CD14-positive monocyte (primary cell): ENCODE measurements around the gene ANKRD66. TPM values are rescaled to one million over a fixed set of nuclear protein-coding genes. Genes with fewer than 3 reads are reported as not detected.
A peak's percentile ranks its signal among the peaks of the same experiment; 100 is the strongest.
"Not testable (repeated sequence)": the region's sequence is repeated elsewhere in the genome, so short reads cannot be mapped to it uniquely, and the experiment has no call there.

Experiments
- DNase-seq, 3 donors: peaks; one replicate each; pipeline ENCODE4 v3.0.0-alpha.2; 2011 to 2022
- H2AFZ ChIP-seq: 2 replicates; pipeline ENCODE4 v1.6.0; 2012; ENCODE audit warnings: mild to moderate bottlenecking, low read depth, low read length, inconsistent platforms; ENCODE audit not compliant: insufficient read depth, poor library complexity, severe bottlenecking
- H3K27ac ChIP-seq, 2 donors: 1 replicate in 1 of 2; 2 replicates in 1 of 2; pipeline ENCODE4 v1.5.1; 2012 to 2013; ENCODE audit warnings: low read length in 2 of 2, control low read depth in 1 of 2, inconsistent platforms in 1 of 2, low read depth in 1 of 2, mild to moderate bottlenecking in 1 of 2
- H3K27me3 ChIP-seq, 2 donors: one replicate each; pipeline versions ENCODE4 v1.6.0 to v1.6.1; 2011 to 2013; ENCODE audit warnings: low read length in 2 of 2; ENCODE audit not compliant: control insufficient read depth in 2 of 2, insufficient read depth in 2 of 2
- H3K36me3 ChIP-seq, 2 donors: replicated peaks in 1 of 2; 1 replicate in 1 of 2; 2 replicates in 1 of 2; pipeline versions ENCODE4 v1.5.1 to v1.6.1; 2012 to 2013; ENCODE audit warnings: low read length in 2 of 2, control low read depth in 1 of 2, inconsistent platforms in 1 of 2, mild to moderate bottlenecking in 1 of 2; ENCODE audit not compliant: insufficient read depth in 2 of 2, control insufficient read depth in 1 of 2
- H3K4me1 ChIP-seq, 2 donors: 1 replicate in 1 of 2; 2 replicates in 1 of 2; pipeline versions ENCODE4 v1.5.1 to v1.6.1; 2012 to 2013; ENCODE audit warnings: low read length in 2 of 2, control low read depth in 1 of 2, inconsistent platforms in 1 of 2, mild to moderate bottlenecking in 1 of 2, moderate library complexity in 1 of 2; ENCODE audit not compliant: insufficient read depth in 2 of 2, control insufficient read depth in 1 of 2
- H3K4me2 ChIP-seq: replicated peaks from 2 replicates; pipeline ENCODE3; 2012; ENCODE audit warnings: low read length, moderate library complexity, mild to moderate bottlenecking; ENCODE audit not compliant: poor library complexity, severe bottlenecking; ENCODE audit errors: extremely low read depth
- H3K4me3 ChIP-seq, 3 experiments: fragments of 200-600 bp in 1 of 3; sonication (generic) in 1 of 3; replicated peaks in 1 of 3; 1 replicate in 2 of 3; 2 replicates in 1 of 3; pipeline ENCODE4 v1.5.1; 2011 to 2013; ENCODE audit warnings: low read length in 3 of 3, mild to moderate bottlenecking in 3 of 3, control low read depth in 2 of 3, low read depth in 2 of 3, inconsistent platforms in 1 of 3, moderate library complexity in 1 of 3
- H3K79me2 ChIP-seq: 2 replicates; pipeline ENCODE4 v1.6.0; 2012; ENCODE audit warnings: mild to moderate bottlenecking, control low read depth, inconsistent platforms, low read length, moderate library complexity; ENCODE audit not compliant: insufficient read depth
- H3K9ac ChIP-seq: 2 replicates; pipeline ENCODE4 v1.6.0; 2017; ENCODE audit warnings: low read length, mild to moderate bottlenecking; ENCODE audit not compliant: insufficient read depth, poor library complexity, severe bottlenecking
- H3K9me3 ChIP-seq, 2 donors: replicated peaks in 1 of 2; 1 replicate in 1 of 2; 2 replicates in 1 of 2; pipeline versions ENCODE4 v1.5.1 to v1.6.1; 2012 to 2013; ENCODE audit warnings: low read length in 2 of 2, control low read depth in 1 of 2; ENCODE audit not compliant: control insufficient read depth in 1 of 2, insufficient read depth in 1 of 2
- H4K20me1 ChIP-seq: 2 replicates; pipeline ENCODE4 v1.6.0; 2012; ENCODE audit warnings: mild to moderate bottlenecking, low read length, control low read depth, moderate library complexity; ENCODE audit not compliant: insufficient read depth
- H3K27ac Mint-ChIP-seq, 7 donors: one replicate each; pipeline ENCODE4 v1.8.0; 2020; ENCODE audit warnings: mild to moderate bottlenecking in 7 of 7, mixed read lengths in 7 of 7, moderate library complexity in 6 of 7, inconsistent platforms in 2 of 7
- H3K27me3 Mint-ChIP-seq, 3 donors: one replicate each; pipeline ENCODE4 v1.8.0; 2021 to 2022; ENCODE audit warnings: low read depth in 3 of 3, mild to moderate bottlenecking in 3 of 3, mixed read lengths in 3 of 3, moderate library complexity in 3 of 3, inconsistent platforms in 1 of 3
- H3K36me3 Mint-ChIP-seq, 2 donors: one replicate each; pipeline ENCODE4 v1.8.0; 2020; ENCODE audit warnings: mixed read lengths in 2 of 2, inconsistent platforms in 1 of 2, mild to moderate bottlenecking in 1 of 2
- H3K4me1 Mint-ChIP-seq: one replicate; pipeline ENCODE4 v1.8.0; 2020; ENCODE audit warnings: mild to moderate bottlenecking, mixed read lengths
- H3K4me3 Mint-ChIP-seq, 2 donors: one replicate each; pipeline ENCODE4 v1.8.0; 2020; ENCODE audit warnings: mild to moderate bottlenecking in 2 of 2, mixed read lengths in 2 of 2, moderate library complexity in 1 of 2
- H3K9me3 Mint-ChIP-seq, 7 donors: one replicate each; pipeline ENCODE4 v1.8.0; 2020 to 2022; ENCODE audit warnings: mixed read lengths in 7 of 7, mild to moderate bottlenecking in 6 of 7, moderate library complexity in 6 of 7, inconsistent platforms in 2 of 7
- CTCF ChIP-seq: fragments of 200-600 bp; IDR thresholded peaks from one replicate; pipeline ENCODE4 v1.8.0; 2022; ENCODE audit warnings: antibody characterized with exemption, mild to moderate bottlenecking
- WGBS: methylation state at CpG from one replicate; pipeline ENCODE4 v1.1.5; 2013; ENCODE audit warnings: missing lambda C conversion rate; ENCODE audit not compliant: insufficient coverage; 5-methylcytosine and 5-hydroxymethylcytosine counted together
- intact Hi-C, 2 donors: fragments of 100-400 bp; cut with micrococcal nuclease; formaldehyde crosslinking; loops; one replicate each; pipeline versions ENCODE4 v1.15.0 to v1.15.1; 2023
- polyA plus RNA-seq, 3 donors: library from polyadenylated mRNA; depleted of rRNA in 1 of 3; unstranded in 2 of 3; stranded (reverse) in 1 of 3; fragments of 300-500 nt in 2 of 3; fragments of >200 nt in 1 of 3; fragmentation: Illumina TruSeq in 2 of 3; gene quantifications; 1 replicate in 2 of 3; 2 replicates in 1 of 3; pipeline ENCODE4 v1.2.3, GENCODE V29; 2012 to 2021

ANKRD66 gene
- polyA plus RNA-seq, 3 donors = not detected

GRCh38 chr6:46760925-46761324 lies 14.2 kb downstream of the ANKRD66 start:
- Histone ChIP-seq H3K9ac (no peak overlapping the region), H2AFZ (no peak overlapping the region), H3K4me1 (peaks cover 0 to 4% of the 10 kb centered on the region in 2 donors), H3K9me3 (no peaks in the 10 kb centered on the region), H3K4me3 (no peak overlapping the region), H3K27ac (no peak overlapping the region), H3K79me2 (no peaks in the 10 kb centered on the region), H3K36me3 (no peaks in the 10 kb centered on the region), H3K27me3 (no peaks in the 10 kb centered on the region), H3K4me2 (no peak overlapping the region), H4K20me1 (no peaks in the 10 kb centered on the region)
- peaks cover 15% of the 10 kb centered on the region for H3K4me1 Mint-ChIP-seq
- no peaks in the 10 kb centered on the region for H3K36me3 Mint-ChIP-seq
- no peak overlapping the region for H3K4me3 Mint-ChIP-seq
- DNase-seq = no peak
- H3K27me3 Mint-ChIP-seq = no peaks in the 10 kb centered on the region
- TF ChIP-seq CTCF = no peak
- H3K9me3 Mint-ChIP-seq = peaks cover 0 to 3% (median 0%) of the 10 kb centered on the region in 7 donors
- WGBS = no CpG with 5 or more reads among the region's 3 CpGs
- intact Hi-C loops = no loop called here
- H3K27ac Mint-ChIP-seq = peak overlapping the region in 1 of 7 donors; percentile 26

GRCh38 chr6:46763466-46763865 lies 16.7 kb downstream of the ANKRD66 start:
- no peak for DNase-seq
- no peaks in the 10 kb centered on the region for H3K9me3 ChIP-seq
- H3K27me3 ChIP-seq = no peaks in the 10 kb centered on the region
- no peaks in the 10 kb centered on the region for H3K79me2 ChIP-seq
- no peak overlapping the region for H3K4me3 ChIP-seq
- H3K27me3 Mint-ChIP-seq = no peaks in the 10 kb centered on the region
- H3K36me3 Mint-ChIP-seq = peaks cover 0 to 4% of the 10 kb centered on the region in 2 donors
- no peaks in the 10 kb centered on the region for H4K20me1 ChIP-seq
- no peak overlapping the region for H3K4me2 ChIP-seq
- H3K9me3 Mint-ChIP-seq = peaks cover 0 to 7% (median 3%) of the 10 kb centered on the region in 7 donors
- WGBS = 80% methylated on average over 1 of the region's 2 CpGs
- no peak overlapping the region for H3K4me3 Mint-ChIP-seq
- peaks cover 15% of the 10 kb centered on the region for H3K4me1 Mint-ChIP-seq
- peaks cover 0 to 4% of the 10 kb centered on the region in 2 donors for H3K4me1 ChIP-seq
- H2AFZ ChIP-seq = no peak overlapping the region
- H3K36me3 ChIP-seq = no peaks in the 10 kb centered on the region
- no peak overlapping the region for H3K9ac ChIP-seq
- H3K27ac ChIP-seq = no peak overlapping the region
- TF ChIP-seq CTCF = no peak
- intact Hi-C loops = no loop called here
- H3K27ac Mint-ChIP-seq = no peak overlapping the region

GRCh38 chr6:46764280-46764679 lies 17.5 kb downstream of the ANKRD66 start:
- H3K27me3 ChIP-seq, H3K4me1 ChIP-seq, H3K27ac ChIP-seq, H3K36me3 Mint-ChIP-seq, H3K36me3 ChIP-seq, H2AFZ ChIP-seq, H3K4me3 ChIP-seq, H3K79me2 ChIP-seq, H3K27me3 Mint-ChIP-seq, intact Hi-C loops, DNase-seq, H3K4me2 ChIP-seq, H4K20me1 ChIP-seq, H3K9me3 Mint-ChIP-seq, H3K9me3 ChIP-seq, H3K9ac ChIP-seq, H3K4me3 Mint-ChIP-seq: not testable (repeated sequence)
- H3K27ac Mint-ChIP-seq = peak overlapping the region in 1 of 7 donors; percentile 51
- 100% methylated on average over 1 of the region's 10 CpGs for WGBS
- peaks cover 15% of the 10 kb centered on the region for H3K4me1 Mint-ChIP-seq
